A204.1 (cell line): ENCODE results near the gene MRTFB.

ENCODE experiments used
- FAIRE-seq: peaks from 2 replicates; lab custom pipeline; 2012; peaks lifted over from hg19 to GRCh38; lab: Jason Lieb, UNC

MRTFB gene

GRCh38 chr16:14063618-14064581 is 7.2 kb upstream of the MRTFB start:
- no peak for FAIRE-seq

DNA sequence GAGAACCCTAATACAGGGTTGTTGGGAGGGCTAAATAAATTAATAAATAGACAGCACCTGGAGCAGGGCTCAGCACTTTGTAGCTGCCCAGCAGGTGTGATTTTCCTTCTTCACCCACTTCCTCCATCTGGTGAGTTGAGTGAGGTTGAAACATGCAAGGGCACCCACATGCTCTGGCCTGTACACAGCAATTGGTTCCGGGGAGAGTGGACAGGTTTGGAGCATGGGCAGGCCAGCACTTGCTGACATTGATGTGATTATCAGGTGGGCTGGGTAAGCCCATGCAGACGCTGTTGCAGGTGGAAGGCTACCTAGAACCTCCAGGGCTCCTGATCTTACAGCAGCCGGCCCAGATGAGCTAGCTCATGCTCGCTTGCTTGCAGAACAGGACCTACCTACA is 1.3 kb upstream of the MRTFB start:
- no peak for FAIRE-seq

- FAIRE-seq, result no peak
Measured at GRCh38 chr16:14070555-14070876, 603 bp upstream of the MRTFB start.

- FAIRE-seq, result no peak
Measured at GRCh38 chr16:14071576-14072271, 605 bp downstream of the MRTFB start.

GRCh38 chr16:14072360-14072759 is 1.2 kb downstream of the MRTFB start:
- FAIRE-seq, result no peak

- no peak for FAIRE-seq
Measured at GRCh38 chr16:14074544-14074943, 3.4 kb downstream of the MRTFB start.

DNA sequence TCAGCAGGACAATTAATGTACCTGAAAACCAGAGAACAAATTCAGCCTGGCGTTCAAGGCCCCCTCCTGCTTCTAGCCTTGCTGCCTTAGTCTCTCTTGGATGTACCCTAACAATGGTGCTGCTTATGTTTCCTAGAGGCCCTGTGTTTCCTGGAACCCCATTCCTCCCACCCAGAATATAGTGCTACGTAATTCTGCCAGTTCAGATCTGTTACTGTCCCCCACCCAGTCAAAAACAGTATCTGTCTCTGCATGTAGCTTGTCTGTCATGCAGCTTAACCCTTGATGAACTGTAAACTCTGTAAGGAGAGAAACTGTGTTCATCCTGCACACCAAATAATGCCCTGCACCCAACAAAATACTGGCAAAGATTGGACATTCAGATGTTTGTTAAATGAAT is 6.8 kb downstream of the MRTFB start:
- FAIRE-seq, result no peak

DNA sequence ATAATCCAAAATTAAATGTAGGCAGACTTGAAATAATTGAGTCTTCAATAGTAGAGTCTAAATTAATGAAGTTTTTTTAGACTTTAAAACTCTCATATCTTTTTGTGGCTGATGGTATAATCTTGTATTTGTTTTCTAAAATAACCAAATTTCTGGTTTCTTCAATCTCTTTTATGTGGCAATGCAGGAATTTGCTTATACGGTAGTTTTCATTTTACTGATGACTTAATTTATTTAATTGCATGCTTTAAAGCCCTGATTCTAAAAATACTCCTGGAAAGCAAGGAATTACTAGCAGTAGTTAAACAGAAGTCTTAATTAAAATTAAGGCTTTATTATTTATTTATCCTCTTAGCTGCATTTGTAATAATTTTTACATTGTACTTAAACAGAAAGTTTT is 15.4 kb downstream of the MRTFB start:
- no peak for FAIRE-seq

GRCh38 chr16:14087181-14087580 is 16.1 kb downstream of the MRTFB start:
- FAIRE-seq, result no peak

DNA sequence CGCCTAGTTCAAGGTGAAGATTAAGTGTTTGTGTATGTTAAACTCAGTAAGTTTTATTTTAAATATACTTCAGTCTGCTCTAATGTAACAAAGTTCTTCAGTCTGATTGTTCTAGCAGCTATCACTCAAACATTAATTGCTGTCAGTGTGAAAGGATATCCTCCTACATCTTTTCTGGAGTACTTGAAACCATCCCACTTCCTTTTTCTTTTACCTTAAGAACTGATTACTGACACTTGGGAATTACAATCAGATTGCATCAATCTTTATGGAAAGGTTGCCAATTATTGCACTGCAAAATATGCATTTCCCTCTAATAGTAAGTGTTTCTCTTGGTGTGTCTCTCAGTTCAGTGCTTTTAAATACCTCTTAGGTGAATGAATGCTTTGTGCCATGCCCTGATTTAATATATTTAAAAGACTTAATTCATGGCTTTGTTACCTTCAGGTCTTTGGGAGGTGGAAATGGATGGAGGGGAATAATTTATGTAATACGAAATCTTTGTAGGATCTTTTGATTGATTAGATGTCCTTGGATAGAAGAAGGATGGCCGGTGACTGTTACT is 16.6 kb downstream of the MRTFB start:
- FAIRE-seq, result no peak

DNA sequence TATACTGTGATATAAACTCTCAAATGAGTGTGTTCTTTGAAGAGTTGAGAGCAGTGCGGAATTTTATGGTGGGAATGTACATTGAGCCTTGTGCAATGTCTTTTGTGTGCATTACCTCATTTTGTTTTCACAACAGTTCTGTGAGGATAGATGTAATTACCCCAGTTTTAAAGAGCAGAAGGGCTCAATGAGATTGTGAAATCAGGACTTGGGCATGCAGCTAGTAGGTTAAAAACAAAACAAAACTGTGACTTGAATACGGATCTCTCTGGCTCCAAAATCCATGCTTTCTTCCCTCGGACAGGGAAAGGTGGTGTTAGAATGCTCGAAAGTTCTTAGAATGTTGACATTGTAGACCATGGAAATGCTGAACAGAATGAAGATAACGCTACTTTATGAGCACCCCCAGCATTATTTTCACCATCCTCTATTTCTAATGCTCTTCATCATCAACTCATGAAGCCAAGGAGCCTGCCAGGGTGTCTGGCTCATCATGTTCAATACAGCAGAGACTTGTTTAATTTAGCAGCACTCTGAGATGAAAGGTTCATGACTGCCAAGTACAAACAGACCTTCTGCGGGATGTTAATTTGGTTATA is 17.1 kb downstream of the MRTFB start:
- no peak for FAIRE-seq

- FAIRE-seq, result no peak
Measured at GRCh38 chr16:14089283-14089823, 18.2 kb downstream of the MRTFB start.

GRCh38 chr16:14092561-14092960 is 21.4 kb downstream of the MRTFB start:
- no peak for FAIRE-seq

DNA sequence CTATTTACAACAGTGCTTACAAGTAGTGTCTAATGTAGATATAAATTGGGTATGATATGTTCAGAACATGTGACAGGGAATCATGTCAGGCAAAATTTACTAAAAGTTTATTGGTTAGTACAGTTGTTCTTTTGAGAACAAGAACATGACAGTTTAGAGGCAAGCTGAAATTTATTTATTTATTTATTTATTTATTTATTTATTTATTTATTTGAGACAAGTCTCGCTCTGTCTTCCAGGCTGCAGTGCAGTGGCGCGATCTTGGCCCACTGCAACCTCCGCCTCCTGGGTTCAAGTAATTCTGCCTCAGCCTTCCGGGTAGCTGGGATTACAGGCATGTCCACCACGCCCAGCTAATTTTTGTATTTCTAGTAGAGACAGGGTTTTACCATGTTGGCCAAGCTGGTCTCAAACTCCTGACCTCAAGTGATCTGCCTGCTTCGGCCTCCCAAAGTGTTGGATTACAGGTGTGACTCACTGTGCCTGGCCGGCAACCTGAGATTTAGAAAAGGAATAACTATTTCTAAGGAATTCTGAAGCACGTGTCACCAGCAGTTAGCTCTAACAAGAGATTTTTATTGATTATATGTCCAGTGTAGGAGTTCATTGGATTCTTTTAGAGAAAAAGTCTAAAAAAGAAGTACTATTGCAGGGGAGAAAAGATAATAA is 24.9 kb downstream of the MRTFB start:
- FAIRE-seq, result no peak

GRCh38 chr16:14097182-14097959 is 26.3 kb downstream of the MRTFB start:
- FAIRE-seq, result no peak

DNA sequence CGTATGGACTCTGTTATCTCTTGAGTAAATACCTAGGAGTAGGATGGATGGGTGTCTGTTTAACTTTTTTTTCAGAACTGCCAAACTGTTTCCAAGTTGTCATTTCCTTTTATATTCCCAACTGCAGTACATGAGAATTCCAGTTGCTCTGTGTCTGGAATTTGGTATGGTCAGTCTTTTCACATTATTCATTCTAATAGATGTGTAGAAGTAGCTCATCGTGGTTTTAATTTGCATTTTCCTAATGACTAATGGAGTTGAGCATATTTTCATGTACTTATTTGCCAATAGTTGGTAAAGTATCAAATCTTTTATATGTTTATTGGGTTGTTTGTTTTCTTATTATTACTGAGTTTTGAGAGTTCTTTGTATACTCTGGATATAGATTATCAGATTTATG is 27.0 kb downstream of the MRTFB start:
- FAIRE-seq, result no peak

GRCh38 chr16:14100825-14101224 is 29.7 kb downstream of the MRTFB start:
- no peak for FAIRE-seq

DNA sequence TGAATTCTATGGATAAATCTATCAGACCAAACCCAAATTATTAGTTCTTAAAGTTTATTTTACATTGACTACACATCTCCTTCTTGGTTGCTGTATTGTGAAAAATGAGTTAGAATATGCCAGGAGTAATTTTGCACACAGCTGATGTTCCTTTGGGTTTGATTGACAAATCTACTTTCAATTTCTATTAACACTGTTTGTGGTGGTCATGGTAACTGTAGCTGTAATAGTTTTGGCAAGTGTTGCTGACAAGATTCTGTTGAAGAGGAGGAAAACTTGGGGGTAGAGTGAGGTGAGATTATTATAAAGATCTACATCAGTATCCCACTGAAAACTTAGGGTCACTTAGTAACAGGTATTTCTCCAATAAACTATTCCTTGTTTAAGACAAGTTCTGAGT is 30.3 kb downstream of the MRTFB start:
- no peak for FAIRE-seq

GRCh38 chr16:14102925-14103720 is 32.0 kb downstream of the MRTFB start:
- FAIRE-seq, result no peak

DNA sequence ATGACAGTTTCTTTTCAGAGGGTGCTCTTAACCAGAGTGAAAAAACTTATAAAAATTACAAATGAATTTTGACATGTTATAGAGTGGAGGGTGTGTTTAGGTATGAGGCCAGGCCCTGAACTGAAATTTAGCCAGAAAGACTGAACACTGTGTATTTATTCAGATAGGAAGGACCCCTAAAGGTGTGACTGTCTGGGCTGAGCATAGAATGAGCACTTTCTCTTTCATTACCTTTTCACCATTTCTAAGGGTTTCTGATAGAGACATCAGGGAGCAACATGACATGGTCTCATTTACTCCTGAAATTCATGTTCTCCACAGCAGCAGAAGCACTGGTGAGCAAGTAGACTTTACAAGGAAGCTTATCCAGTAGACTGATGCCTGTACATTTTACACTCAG is 32.9 kb downstream of the MRTFB start:
- FAIRE-seq, result no peak
